Measurements from ENCODE around the gene SSTR3. TPM values are rescaled to one million over a fixed set of nuclear protein-coding genes. Genes with fewer than 3 reads are reported as not detected.
"Not testable (repeated sequence)": the region's sequence is repeated elsewhere in the genome, so short reads cannot be mapped to it uniquely, and the experiment has no call there.

Gene SSTR3
- not detected in 2 replicates for total RNA-seq (2014; rRNA removed; shearing (Covaris generic))

DNA sequence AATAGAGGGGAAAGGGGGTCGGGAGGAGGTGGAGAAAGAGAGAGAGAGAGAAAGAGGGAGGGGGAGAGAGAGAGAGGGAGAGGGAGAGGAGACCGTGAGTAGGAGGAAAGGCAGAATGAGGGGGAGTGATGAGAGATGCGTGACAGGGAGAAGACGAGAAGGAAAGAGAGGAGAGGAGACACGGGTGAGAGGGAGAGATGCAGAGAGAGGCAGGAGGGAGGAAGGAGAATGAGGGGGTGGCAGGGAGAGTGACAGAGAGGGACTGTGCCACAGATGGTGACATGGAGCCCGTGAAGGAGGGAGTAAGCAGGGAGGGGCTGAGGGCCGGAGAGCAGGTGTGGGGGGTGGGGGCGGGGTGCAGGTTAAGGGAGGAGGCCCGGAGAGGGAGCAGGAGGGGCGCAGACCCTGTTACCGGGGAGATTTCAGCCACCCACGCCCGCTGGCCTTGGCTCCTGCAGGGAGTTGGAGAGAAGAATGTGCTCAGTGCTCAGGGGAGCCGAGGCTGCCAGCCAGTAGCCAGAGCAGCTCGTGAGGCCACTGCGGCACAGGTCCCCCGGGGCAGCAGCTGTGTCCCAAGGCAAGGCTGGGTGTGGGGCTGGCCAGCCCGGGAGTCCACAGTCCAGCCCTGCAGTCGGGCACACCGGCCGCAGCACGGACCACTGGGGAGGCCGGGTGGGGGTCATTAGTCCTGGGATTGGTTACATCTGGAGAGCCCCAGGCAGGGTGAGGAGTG lies at the start of gene SSTR3:
Gene SSTR3 (minus strand): TSS at position 304 of the 733 bp plus-strand sequence. CDS start 4,674 bp downstream, outside the sequence.
- DNase-seq (ENCODE audit: low read depth), result peak; percentile 26

DNA sequence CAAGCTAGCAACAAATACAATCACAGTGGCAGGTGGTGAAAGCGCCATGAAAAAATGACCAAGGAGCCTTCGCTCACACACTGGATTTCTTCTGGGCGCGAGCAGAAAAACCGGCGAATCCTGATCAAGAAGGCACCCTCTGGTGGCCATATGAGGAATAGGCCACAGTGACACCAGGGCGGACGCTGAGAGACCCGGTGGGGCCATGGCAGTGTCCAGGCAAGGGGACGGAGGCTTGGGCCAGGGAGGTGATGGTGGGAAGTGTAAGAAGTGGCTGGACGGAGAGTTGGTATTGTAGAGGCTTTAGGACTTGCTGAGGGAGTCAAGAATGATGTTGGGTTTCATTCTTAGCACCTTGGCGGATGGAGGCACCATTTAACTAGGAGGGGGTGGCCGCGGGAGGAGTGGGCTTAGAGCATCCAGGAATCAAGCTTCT lies 48.6 kb upstream of the SSTR3 start:
- DNase-seq (ENCODE audit: low read depth), result peak; percentile 58

DNA sequence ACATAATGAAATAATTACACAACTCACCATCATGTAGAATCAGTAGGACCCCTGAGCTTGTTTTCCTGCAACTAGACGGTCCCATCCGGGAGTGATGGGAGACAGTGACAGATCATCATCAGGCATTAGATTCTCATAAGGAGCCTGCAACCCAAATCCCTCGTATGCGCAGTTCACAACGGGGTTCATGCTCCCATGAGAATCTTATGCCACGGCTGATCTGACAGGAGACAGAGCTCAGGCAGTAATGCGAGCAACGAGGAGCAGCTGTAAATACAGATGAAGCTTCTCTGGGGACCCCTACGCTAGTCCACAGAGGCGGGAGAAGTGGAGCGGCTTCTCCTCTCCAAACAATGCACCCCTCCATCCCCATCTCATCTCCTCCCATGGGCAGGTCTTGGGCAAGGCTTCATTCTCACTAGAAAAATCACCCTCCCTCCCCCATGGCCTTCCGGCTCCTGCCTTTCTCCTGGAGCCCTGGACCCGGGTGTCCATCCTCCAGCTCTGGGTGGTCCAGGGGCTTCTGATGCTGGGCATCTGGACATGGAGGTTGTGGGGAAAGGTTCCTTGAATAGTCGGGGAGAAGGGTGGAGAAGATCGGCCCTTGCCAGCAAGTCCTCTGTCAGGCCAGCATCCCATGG lies 48.0 kb upstream of the SSTR3 start:
- DNase-seq (ENCODE audit: low read depth), result no peak

DNA sequence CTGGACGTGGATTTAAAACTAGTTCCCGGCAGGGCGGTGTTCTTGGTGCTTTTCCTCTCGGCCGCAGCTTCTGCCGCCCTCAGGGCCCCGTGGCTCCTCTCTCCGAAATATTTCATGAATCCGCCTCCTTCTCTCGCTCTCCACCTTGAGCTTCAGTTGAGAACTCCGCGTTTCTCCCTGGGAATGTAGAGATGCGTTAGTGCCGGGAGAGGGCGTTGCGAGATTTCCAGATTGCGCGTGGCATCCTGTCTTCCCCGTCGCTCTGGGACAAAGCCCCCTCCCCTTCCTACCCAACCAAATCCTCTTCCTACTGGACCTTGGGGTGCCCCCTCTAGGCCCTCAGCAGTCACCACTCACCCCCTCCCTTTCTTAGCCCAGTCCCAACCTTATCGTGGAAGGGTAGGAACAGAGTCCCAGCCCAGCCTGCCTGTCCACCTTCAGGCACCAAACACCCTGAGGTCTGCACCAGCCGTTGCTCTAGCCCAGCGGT lies 47.3 kb upstream of the SSTR3 start:
- peak; percentile 62 for DNase-seq (ENCODE audit: low read depth)

DNA sequence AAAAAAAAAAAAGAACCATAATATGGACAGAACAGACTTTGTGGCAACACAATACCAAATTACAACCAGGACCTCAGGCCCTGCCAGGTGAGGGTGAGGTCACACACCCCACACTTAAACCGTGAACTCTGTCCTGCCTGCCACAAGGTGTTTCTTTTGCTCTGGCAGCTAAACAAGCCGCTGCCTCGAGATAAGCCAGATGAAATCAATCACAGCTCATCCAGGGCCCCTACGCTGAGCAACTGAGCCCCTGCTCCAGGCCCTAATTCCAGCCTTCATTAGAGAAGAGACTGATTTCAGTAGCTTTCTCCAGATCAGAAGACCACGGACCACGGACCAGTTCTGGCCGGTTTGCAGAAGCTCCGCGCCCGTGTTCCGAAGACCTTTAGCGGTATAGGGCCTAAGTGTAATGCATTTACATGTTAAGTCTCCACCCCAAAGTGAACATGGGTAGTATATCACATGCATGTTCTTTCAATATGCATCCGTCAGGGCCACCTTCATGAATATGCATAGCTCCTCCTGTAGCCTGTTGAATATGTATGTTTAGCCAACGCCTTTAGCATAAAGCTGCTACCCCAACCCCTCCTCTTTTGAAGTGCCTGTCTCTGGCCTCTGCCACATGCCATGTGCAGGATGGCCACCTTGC lies 46.6 kb upstream of the SSTR3 start:
- no peak for DNase-seq (ENCODE audit: low read depth)

DNA sequence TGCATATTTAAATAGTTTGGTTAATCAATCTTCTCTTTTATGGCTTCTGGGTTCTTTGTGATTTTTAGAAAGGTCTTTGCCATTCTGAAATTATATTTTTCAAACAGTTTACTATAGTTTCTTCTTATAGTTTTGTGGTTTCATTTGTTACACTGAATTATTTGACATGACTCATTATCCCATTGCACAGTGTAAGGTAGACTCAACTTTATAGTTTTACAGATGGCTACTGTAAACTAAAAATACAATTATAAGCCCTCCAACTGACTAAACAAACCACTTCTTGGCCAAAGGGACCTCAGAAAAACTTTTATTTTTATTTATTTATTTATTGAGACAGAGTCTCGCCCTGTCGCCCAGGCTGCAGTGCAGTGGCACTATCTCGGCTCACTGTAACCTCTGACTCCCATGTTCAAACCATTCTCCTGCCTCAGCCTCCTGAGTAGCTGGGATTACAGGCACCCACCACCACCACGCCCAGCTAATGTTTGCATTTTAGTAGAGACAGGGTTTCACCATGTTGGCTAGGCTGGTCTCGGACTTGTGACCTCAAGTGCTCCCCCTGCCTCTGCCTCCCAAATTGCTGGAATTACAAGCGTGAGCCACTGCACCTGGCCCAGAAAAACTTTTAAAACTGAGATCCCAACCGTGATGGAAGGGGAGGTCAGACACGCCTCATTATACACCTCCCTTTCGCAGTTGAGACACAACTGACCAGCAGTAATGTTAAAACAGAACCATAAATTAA lies 45.9 kb upstream of the SSTR3 start:
- no peak for DNase-seq (ENCODE audit: low read depth)

DNA sequence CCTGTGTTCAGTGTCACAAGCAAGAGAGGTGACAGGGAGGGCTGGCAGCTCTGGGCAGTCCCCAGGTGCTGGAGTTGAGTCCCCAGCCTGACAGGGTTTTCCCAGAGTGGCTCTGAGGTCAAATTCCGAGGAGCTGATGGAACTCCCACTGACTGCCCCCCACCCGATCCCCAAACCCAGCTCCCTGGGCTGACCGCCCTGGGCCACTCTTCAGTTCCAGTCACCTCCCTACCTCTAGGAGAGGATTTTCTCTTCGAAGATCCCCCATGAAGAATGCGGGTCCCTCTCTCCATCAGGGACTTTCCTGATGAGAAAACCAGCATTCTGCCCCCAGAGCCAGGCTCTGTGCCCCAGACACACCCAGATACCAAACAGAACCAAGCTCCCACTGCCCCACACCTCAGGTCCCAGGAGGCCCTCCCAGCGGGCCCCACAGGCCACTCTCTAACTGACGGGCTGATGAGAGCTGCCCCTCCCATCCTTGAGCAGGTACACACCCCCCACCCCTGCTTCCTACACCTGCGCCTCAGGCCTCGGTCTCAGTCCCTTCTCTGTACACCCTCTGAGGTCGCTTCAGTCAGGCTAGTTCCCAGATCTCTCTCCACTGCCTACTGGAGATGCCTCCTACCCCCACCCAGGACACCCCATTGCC lies 43.9 kb upstream of the SSTR3 start:
- no peak for DNase-seq (ENCODE audit: low read depth)

DNA sequence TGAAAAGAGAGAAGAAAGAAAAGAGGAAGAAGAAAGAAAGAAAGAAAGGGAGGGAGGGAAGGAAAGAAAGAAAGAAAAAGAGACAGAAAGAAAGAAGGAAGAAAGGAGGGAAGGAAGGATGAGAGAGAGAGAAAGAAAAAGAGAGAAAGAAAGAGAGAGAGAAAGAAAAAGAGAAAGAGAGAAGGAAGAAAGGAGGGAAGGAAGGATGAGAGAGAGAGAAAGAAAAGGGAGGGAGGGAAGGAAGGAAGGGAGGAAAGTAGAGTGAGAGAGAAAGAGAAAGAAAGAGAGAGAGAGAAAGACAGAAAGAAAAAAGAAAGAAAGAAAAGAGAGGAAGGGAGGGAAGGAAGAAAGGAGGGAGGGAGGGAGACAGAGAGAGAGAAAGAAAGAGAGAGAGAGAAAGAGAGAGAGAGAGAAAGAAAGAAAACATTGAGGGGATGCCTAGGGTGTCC lies 43.3 kb upstream of the SSTR3 start:
- DNase-seq (ENCODE audit: low read depth), result no peak

DNA sequence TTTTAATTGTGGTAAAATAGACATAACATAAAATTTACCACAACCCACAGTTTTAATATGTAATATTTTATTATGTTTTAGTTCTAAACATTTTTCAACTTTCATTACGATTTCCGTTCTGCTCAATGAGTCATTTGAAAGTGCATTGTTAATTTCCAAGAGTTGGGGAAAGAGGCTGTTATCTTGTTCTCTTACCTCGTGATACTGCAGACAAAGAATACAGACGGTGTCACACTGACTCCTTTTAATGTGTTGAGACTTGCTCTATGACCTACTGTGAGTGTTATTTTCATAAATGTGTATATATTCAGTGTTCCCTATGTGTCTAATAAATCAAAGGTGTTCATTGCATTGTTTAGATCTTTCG lies 42.6 kb upstream of the SSTR3 start:
- no peak for DNase-seq (ENCODE audit: low read depth)

DNA sequence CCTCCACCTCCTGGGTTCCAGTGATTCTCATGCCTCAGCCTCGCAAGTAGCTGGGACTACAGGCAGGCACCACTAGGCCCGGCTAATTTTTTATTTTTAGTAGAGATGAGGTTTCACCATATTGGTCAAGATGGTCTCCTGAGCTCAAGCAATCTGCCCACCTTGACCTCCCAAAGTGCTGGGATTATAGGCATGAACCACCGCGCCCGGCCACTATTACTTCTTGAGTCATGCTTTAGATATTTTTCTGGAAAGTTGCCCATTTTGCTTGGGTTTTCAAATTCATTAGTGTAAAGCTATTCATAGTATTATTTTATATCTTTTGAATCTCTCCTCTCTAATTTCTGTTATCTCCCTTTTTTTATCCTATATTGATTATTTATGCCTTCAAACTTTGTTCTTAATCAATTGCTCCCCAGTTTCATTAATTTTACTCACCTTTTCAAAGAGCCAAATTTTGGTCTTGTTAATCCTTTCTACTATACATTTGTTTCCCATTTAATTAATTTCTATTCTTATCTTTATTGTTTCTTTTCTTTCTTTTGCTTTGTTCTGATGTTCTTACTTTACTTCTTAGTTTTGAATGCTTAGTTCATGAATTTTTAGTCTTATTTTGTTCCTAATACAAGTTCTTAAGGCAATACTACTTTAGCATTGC lies 42.1 kb upstream of the SSTR3 start:
- DNase-seq (ENCODE audit: low read depth), result peak; percentile 69

DNA sequence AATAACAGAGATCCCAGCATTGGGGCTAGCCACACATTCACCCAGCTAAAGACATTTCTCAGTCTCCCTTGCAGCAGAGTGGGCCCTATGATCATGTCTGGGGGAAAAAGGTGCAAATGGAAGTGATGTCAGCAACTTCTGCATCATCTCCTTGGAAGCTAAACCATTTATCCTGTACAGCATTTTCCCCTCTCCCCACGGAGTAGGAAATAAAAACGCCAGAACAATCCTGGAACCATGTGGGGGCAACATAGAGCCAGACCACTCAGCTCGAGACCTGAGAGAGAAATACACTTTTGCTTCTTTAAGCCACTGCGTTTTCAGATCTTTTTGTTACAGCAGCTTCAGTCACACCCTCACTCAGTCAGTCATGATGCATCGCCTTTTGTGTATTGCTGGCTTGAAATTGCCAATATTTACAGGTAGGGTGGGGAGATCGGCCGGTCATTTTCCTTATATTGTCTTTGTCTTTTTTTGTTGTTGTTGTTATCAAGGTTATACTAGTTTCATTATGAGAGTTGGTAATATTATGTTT lies 40.9 kb upstream of the SSTR3 start:
- no peak for DNase-seq (ENCODE audit: low read depth)

DNA sequence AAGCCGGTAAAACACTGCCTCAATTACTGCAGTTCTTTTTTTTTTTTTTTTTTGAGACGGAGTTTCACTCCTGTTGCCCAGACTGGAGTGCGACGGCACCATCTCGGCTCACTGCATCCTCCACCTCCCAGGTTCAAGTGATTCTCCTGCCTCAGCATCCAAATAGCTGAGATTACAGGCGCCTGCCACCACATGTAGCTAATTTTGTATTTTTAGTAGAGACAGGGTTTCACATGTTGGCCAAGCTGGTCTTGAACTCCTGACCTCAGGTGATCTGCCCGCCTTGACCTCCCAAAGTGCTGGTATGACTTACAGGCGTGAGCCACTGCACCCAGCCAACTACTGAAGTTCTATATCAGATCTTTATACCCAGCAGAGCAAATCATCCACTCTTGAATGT lies 39.6 kb upstream of the SSTR3 start:
- DNase-seq (ENCODE audit: low read depth), result not testable (repeated sequence)

DNA sequence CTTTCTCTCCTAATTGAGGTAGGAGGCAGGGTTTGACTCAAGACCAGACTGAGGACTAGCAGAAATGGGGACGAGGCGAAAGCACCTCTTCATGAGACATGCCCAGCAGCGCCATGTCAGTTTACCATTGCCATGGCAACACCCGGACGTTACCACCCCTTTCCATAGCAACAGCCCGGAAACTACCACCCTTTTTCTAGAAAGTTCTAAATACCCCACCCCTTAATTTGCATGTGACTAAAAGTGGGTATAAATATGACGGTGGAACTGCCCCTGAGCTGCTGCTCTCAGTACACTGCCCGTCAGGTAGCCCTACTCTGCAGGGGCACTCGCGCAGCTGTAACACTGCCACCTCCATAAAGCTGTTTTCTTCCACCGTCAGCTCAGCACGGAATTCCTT lies 37.7 kb upstream of the SSTR3 start:
- no peak for DNase-seq (ENCODE audit: low read depth)

DNA sequence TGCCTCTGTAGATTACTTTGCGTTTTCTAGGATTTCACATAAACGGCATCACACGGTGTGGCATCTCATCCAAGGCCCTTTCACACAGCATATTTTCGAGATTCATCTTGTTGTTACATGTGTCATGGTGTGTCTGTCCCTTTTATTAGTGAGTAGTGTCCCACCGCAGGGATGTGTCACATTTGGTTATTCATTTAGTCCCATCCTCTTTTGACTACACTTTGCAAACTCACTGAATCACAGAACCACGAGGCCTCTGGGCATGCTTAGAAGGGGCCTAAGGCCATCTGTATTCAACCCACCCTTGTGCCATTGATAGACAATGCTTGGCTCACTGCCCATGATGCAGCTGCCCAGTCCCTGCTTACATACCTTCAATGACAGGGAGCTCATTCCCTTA lies 36.0 kb upstream of the SSTR3 start:
- DNase-seq (ENCODE audit: low read depth), result peak; percentile 68

DNA sequence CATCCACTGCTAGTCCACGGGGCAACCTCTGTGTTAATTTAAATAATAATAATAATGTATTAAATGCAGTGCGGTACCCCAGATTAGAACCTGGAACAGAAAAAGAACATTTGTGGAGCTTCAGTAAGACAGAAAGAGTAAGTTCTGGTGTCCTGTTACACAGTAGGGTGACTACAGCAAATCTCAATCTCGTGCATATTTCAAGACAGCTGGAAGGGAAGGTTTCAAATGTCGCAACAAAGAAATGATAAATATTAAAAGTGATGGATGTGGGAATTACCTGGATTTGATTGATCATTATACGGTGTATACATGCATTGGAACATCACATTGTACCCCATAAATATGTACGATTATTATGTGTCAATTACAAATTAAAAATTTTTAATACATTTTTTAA lies 33.5 kb upstream of the SSTR3 start:
- no peak for DNase-seq (ENCODE audit: low read depth)

DNA sequence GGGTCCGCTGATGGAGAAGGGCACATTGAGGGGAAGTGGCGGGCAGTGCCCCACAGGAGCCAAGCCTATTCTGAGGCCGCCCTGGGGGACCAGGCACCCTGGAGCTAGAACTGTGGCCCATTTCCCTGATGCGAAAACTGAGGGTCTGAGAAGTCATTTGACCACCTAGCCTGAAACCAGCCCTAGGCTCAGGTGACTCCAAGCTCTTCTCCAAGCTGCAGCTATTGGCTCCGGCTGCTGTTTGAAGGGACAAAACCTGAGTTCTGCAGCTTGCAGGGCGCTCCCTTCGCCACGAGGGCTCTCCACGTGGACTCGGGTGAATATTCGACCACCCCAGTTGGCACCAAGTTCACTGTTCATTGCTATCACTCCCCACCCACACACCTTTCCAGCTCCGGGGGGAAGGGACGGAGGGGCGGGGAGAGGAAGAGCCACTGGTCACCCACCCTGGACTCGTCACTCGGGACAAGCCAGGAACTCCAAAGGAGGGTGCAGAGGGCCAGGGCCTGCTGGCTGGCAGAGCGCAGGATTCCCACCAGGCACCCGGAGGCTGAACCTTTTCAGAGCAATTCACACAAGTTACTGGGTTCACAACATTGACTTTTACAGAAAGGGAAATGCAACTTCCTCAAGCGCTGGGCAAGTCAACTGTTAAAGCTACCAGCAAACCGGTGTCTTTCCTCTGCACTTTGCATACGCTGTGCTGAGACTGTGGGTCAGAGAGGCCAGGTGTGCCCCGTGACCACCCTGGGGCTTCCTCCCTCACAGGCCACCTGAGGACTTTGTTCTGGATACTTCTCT lies 32.8 kb upstream of the SSTR3 start:
- DNase-seq (ENCODE audit: low read depth), result no peak

DNA sequence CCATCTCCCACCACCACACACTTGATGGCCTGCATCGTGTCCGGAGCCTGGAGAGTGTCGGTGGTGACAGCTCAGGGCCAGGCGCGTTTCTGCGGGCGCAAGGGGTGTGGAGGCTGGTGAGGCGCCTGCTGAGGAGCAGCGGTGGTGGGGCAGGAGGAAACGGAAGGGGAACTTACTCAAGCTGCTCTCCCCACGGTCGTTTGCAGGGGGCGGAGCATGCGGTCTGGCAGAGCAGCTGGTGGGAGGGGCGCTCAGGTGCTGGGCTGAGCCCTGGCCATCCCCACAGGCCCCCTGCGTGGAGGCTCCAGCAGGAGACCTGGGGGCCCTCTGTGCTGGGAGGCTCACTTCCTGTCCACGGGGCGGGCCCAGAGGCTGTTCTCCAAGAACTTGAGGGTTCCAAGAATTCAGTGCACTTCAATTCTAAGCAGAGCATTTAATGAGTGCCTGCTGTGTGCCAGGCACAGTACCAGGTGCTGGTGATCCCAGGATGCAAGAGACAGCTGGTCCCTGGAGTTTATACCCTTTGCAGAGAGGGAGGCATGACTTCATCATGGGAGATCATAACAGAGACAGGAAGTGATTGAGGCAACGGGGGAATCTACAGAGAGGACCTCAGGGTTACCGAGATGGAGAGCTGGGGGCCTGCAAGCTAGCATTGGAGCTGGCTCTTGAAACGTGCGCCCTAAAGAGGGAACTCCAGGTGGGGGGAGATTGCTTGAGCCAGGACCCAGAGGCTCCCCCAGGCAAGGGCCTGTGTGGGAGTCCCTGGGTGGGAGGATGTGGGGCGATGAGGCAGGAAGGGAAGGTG lies 32.0 kb upstream of the SSTR3 start, which contains the start of gene RAC2:
Gene RAC2 (minus strand): TSS at position 156 of the 808 bp plus-strand sequence. CDS start 121 bp downstream, at position 35.
- peak; percentile 78 for DNase-seq (ENCODE audit: low read depth)

DNA sequence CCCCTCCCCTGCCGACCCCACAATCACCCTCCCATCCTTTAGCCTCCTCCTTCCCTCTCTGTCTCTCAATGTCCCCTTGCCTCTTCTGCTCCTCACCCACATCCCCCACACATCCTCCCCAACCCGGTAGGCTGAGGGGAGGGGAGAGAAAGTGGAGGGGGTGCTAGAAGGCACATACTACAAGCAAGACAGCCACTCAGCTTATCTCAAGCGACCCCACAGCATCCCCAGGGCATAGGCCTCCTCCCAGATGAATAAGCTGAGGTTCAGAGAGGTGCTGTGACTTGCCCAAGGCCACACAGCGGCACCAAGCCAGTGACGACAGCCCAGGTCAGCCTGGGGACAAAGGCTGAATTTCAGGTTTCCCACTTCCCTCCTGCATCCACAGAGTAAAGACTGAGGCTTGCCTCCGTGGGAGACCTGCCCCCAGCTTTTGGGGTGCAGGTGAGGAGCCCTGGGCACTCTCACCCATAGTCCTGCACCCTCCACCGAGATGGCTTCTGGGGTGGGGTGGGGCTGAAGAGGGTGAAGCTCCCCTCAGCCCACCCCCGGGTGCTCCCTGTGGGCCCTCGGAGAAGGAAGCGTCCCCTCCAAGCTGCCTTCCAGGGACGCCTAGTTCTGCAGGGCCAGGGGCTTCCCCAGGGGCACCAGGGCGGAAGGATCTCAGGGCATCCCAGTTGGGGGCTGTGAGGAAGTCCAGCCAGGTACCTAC lies 31.3 kb upstream of the SSTR3 start:
- no peak for DNase-seq (ENCODE audit: low read depth)

All from RPMI7951 (cell line).